Stimulated activated CD4-positive, alpha-beta T cell treated with anti-CD3 and anti-CD28 coated beads, Interleukin-1b, Interleukin-23, amount 100 ng/mL, for 4 hours (primary cell): ENCODE results near the gene OVOL1.

Source experiments
- DNase-seq, 2 donors: peaks; one replicate each; pipeline ENCODE4 v3.0.0-alpha.2; 2020; ENCODE audit warnings: low read depth in 2 of 2

OVOL1 gene

GRCh38 chr11:65777821-65778361 lies 9.0 kb upstream of the OVOL1 start:
- no peak for DNase-seq

GRCh38 chr11:65778431-65778900 lies 8.4 kb upstream of the OVOL1 start:
- no peak for DNase-seq

GRCh38 chr11:65778901-65779668 lies 7.8 kb upstream of the OVOL1 start:
- DNase-seq = no peak

- no peak for DNase-seq
Observed at GRCh38 chr11:65779669-65779918, 7.3 kb upstream of the OVOL1 start.

- DNase-seq = peak; percentile 56 to 70
Observed at GRCh38 chr11:65779919-65780769, 6.7 kb upstream of the OVOL1 start.

GRCh38 chr11:65780770-65781151 lies 6.1 kb upstream of the OVOL1 start, which contains the start of gene AP5B1:
Gene AP5B1 (minus strand): TSS chr11:65780976. CDS start chr11:65780591, 385 bp downstream.
- DNase-seq = peak; percentile 63 to 75

- no peak for DNase-seq
Observed at GRCh38 chr11:65781152-65781961, 5.5 kb upstream of the OVOL1 start.

- DNase-seq = no peak
Observed at GRCh38 chr11:65781962-65782815, 4.7 kb upstream of the OVOL1 start.

GRCh38 chr11:65782816-65783228 lies 4.0 kb upstream of the OVOL1 start:
- no peak for DNase-seq

- DNase-seq = no peak
Observed at GRCh38 chr11:65785319-65786007, 1.4 kb upstream of the OVOL1 start.

GRCh38 chr11:65786008-65786785 lies 666 bp upstream of the OVOL1 start:
- peak in 1 of 2 donors; percentile 22 for DNase-seq

- DNase-seq = no peak
Observed at GRCh38 chr11:65787649-65788622, 1.1 kb downstream of the OVOL1 start.

- no peak for DNase-seq
Observed at GRCh38 chr11:65788821-65789220, 2.0 kb downstream of the OVOL1 start.

- DNase-seq = no peak
Observed at GRCh38 chr11:65789230-65790103, 2.6 kb downstream of the OVOL1 start.

- DNase-seq = no peak
Observed at GRCh38 chr11:65790104-65790901, 3.4 kb downstream of the OVOL1 start.

GRCh38 chr11:65790902-65791650 lies 4.2 kb downstream of the OVOL1 start:
- DNase-seq = no peak
